ENCODE data around the gene CARTPT. TPM values are rescaled to one million over a fixed set of nuclear protein-coding genes. Genes with fewer than 3 reads are reported as not detected.

Gene CARTPT
- total RNA-seq, 2 experiments from 2014 or later: not detected

GRCh38 chr5:71770381-71770780 lies 51.3 kb downstream of the CARTPT start:
- Mint-ChIP-seq H3K4me1 (ENCODE audit: low read depth) (peaks cover 3% of the 10 kb centered on the region), H3K36me3 (ENCODE audit: low read depth) (no peaks in the 10 kb centered on the region), H3K9me3 (no peaks in the 10 kb centered on the region), H3K27me3 (ENCODE audit: low read depth) (peaks cover 13% of the 10 kb centered on the region), H3K27ac (no peak overlapping the region), H3K4me3 (no peak overlapping the region)
- DNase-seq: no peak
- intact Hi-C loops (cut with micrococcal nuclease): loop anchor here (10.0 kb wide), 1 partner anchor 754 kb away; no protein-coding TSS in a partner anchor
- CTCF ChIA-PET: interaction anchor here (1.5 kb wide), 1 partner anchor 12 kb away, joined by 4 read pairs; no protein-coding TSS in a partner anchor

Other genes with a start within 250 kb of the CARTPT start
- gene MCCC2, start 131.9 kb upstream of the CARTPT start, total RNA-seq: 10 to 100 TPM; 49.3 to 51.6 TPM